Panc1 (cell line): ENCODE measurements around the gene RPA3. TPM values are rescaled to one million over a fixed set of nuclear protein-coding genes. Genes with fewer than 3 reads are reported as not detected.

Experiments
- ATAC-seq: fragments of 200-7000 bp; cut with Tn5 transposase; 2 replicates; pipeline ENCODE4 v1.9.1; 2020; ENCODE audit warnings: mild to moderate bottlenecking, moderate library complexity
- BruUV-seq: library from RNA; stranded (reverse); fragments of 400-500 nt; replicated peaks from 2 replicates; lab custom pipeline; 2021; lab: Mats Ljungman, UMichigan
- CTCF ChIA-PET: fragments of 300-600 bp; sonication (Branson Sonifier 250); formaldehyde crosslinking; loops from one replicate; lab custom pipeline; 2022; ENCODE audit warnings: antibody characterized with exemption; lab: Charles Lee
- POLR2A ChIA-PET: fragments of 300-600 bp; sonication (Branson Sonifier 250); formaldehyde crosslinking; loops from one replicate; lab custom pipeline; 2022; ENCODE audit warnings: antibody characterized with exemption; lab: Charles Lee
- DNase-seq: peaks from one replicate; pipeline ENCODE4 v3.0.0-alpha.2; 2010; ENCODE audit warnings: low read depth, low spot score
- H3K27ac ChIP-seq: 2 replicates; pipeline ENCODE4 v1.5.1; 2011; ENCODE audit warnings: mild to moderate bottlenecking, low read length, inconsistent platforms
- H3K27me3 ChIP-seq: fragments of 200-500 bp; sonication (Bioruptor generic); 2 replicates; pipeline ENCODE4 v1.6.0; 2014; ENCODE audit warnings: low read length, inconsistent platforms; ENCODE audit not compliant: control insufficient read depth, insufficient read depth
- H3K36me3 ChIP-seq: fragments of 200-500 bp; sonication (Bioruptor generic); 2 replicates; pipeline ENCODE4 v1.5.1; 2014; ENCODE audit warnings: inconsistent platforms, mild to moderate bottlenecking, low read length, moderate library complexity; ENCODE audit not compliant: control insufficient read depth, insufficient read depth
- H3K4me1 ChIP-seq: 2 replicates; pipeline ENCODE4 v1.5.1; 2011; ENCODE audit warnings: inconsistent platforms, mild to moderate bottlenecking, low read length, moderate library complexity; ENCODE audit not compliant: control insufficient read depth, insufficient read depth
- H3K4me3 ChIP-seq, 2 experiments: 2 replicates each; pipeline ENCODE4 v1.5.1; 2011 to 2012; ENCODE audit warnings: low read depth in 2 of 2, low read length in 2 of 2, mild to moderate bottlenecking in 2 of 2, inconsistent platforms in 1 of 2, moderate library complexity in 1 of 2
- H3K9me3 ChIP-seq: fragments of 200-500 bp; sonication (Bioruptor generic); 2 replicates; pipeline ENCODE4 v1.5.1; 2014; ENCODE audit warnings: low read depth, mild to moderate bottlenecking, inconsistent platforms, low read length, moderate library complexity; ENCODE audit not compliant: control insufficient read depth, insufficient read depth
- CTCF ChIP-seq: fragments of 450-650 bp; IDR thresholded peaks from 2 replicates; pipeline ENCODE4 v1.5.1; 2017; ENCODE audit warnings: mild to moderate bottlenecking
- POLR2AphosphoS5 ChIP-seq: IDR thresholded peaks from 2 replicates; pipeline ENCODE4 v1.6.1; 2012; ENCODE audit warnings: mild to moderate bottlenecking, low read depth, low read length, moderate library complexity
- SIN3A ChIP-seq: IDR thresholded peaks from 2 replicates; pipeline ENCODE4 v1.6.1; 2012; ENCODE audit warnings: low read depth, mild to moderate bottlenecking, low read length, moderate library complexity, borderline replicate concordance; ENCODE audit not compliant: insufficient read depth
- TCF7L2 ChIP-seq: IDR thresholded peaks from 2 replicates; pipeline ENCODE4 v1.6.1; 2011; ENCODE audit warnings: mild to moderate bottlenecking, low read depth, low read length, inconsistent platforms
- in situ Hi-C: cut with HindIII; loops from 2 replicates; pipeline ENCODE4 v1.10.0; 2016; ENCODE audit warnings: low sequenced_read_pairs, low pct_unique_long_range_greater_than_20kb
- intact Hi-C: fragments of 100-400 bp; cut with micrococcal nuclease; formaldehyde crosslinking; loops from one replicate; pipeline ENCODE4 v1.10.0; 2022; ENCODE audit not compliant: unreplicated experiment
- total RNA-seq: library from RNA; stranded (reverse); gene quantifications from one replicate; pipeline ENCODE4 v1.2.1, GENCODE V29; 2021; ENCODE audit not compliant: unreplicated experiment
- TF ChIP-seq, protein P1 (sequence below), 2 experiments: IDR thresholded peaks; 2 replicates each; pipeline ENCODE4 v1.6.1; 2011 to 2012; ENCODE audit warnings: low read depth in 2 of 2, control low read depth in 1 of 2, low read length in 1 of 2, mild to moderate bottlenecking in 1 of 2, moderate library complexity in 1 of 2; ENCODE audit not compliant: insufficient read depth in 1 of 2

RPA3 gene
- total RNA-seq, 1 experiment from 2014 or later: 93.5 TPM

DNA sequence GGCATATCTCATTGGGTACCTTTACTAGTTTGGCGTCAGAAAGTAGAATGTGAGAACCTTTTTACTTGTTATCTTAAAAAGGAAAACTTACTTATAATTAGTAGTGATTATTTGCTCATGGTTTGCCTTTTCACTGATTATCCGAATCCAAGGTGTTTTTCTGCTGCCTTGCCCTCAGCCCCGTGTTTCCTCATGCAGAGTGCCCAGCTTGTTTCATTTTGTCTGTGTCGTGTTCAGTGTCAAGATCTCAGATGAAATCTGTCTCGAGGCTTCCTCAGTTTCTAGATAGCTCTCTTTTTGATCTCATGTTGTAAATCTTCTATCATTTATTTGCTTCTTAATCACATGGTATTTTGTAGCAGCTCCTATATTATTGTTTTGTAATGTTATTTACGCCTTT lies 30.1 kb downstream of the RPA3 start:
- no peaks in the 10 kb centered on the region for H3K36me3 ChIP-seq
- H3K27me3 ChIP-seq: no peaks in the 10 kb centered on the region
- H3K4me3 ChIP-seq: no peak overlapping the region
- no peak overlapping the region; the same call in 1 of the 2 replicates for H3K27ac ChIP-seq
- no TSS peak for BruUV-seq
- H3K4me1 ChIP-seq: no peaks in the 10 kb centered on the region
- DNase-seq (no peak), ATAC-seq (no peak)
- in situ Hi-C loops (no loop called here), intact Hi-C loops (loop anchor here (10.0 kb wide), 1 partner anchor 286 kb away; no protein-coding TSS in a partner anchor)
- ChIA-PET CTCF (no interaction called here), POLR2A (no interaction called here)
- no peaks in the 10 kb centered on the region for H3K9me3 ChIP-seq
- TF ChIP-seq POLR2AphosphoS5 (no peak), CTCF (no peak), TCF7L2 (no peak), SIN3A (no peak)
- TF ChIP-seq, protein P1, sequence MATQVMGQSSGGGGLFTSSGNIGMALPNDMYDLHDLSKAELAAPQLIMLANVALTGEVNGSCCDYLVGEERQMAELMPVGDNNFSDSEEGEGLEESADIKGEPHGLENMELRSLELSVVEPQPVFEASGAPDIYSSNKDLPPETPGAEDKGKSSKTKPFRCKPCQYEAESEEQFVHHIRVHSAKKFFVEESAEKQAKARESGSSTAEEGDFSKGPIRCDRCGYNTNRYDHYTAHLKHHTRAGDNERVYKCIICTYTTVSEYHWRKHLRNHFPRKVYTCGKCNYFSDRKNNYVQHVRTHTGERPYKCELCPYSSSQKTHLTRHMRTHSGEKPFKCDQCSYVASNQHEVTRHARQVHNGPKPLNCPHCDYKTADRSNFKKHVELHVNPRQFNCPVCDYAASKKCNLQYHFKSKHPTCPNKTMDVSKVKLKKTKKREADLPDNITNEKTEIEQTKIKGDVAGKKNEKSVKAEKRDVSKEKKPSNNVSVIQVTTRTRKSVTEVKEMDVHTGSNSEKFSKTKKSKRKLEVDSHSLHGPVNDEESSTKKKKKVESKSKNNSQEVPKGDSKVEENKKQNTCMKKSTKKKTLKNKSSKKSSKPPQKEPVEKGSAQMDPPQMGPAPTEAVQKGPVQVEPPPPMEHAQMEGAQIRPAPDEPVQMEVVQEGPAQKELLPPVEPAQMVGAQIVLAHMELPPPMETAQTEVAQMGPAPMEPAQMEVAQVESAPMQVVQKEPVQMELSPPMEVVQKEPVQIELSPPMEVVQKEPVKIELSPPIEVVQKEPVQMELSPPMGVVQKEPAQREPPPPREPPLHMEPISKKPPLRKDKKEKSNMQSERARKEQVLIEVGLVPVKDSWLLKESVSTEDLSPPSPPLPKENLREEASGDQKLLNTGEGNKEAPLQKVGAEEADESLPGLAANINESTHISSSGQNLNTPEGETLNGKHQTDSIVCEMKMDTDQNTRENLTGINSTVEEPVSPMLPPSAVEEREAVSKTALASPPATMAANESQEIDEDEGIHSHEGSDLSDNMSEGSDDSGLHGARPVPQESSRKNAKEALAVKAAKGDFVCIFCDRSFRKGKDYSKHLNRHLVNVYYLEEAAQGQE (IDR thresholded peaks at IDR 0.05; ENCODE audit: insufficient read depth in 1 of 2, low read depth in 2 of 2, low read length in 1 of 2): no peak

- ATAC-seq (no peak), DNase-seq (no peak)
- Histone ChIP-seq H3K27ac (no peak overlapping the region), H3K4me1 (peaks cover 4% of the 10 kb centered on the region; the same call in 1 of the 2 replicates), H3K36me3 (no peaks in the 10 kb centered on the region), H3K27me3 (no peaks in the 10 kb centered on the region), H3K4me3 (no peak overlapping the region), H3K9me3 (no peaks in the 10 kb centered on the region)
- no TSS peak for BruUV-seq
- in situ Hi-C loops: no loop called here
- TF ChIP-seq POLR2AphosphoS5 (no peak), TCF7L2 (no peak), SIN3A (no peak), CTCF (no peak)
- TF ChIP-seq, protein P1 (IDR thresholded peaks at IDR 0.05; ENCODE audit: insufficient read depth in 1 of 2, low read depth in 2 of 2, low read length in 1 of 2): no peak
- ChIA-PET CTCF (no interaction called here), POLR2A (no interaction called here)
- intact Hi-C loops: loop anchor here (10.0 kb wide), 1 partner anchor 287 kb away; no protein-coding TSS in a partner anchor
Measured at GRCh38 chr7:7687800-7688199, 30.6 kb downstream of the RPA3 start.
